ENCODE data around the gene NDUFS7. TPM values are rescaled to one million over a fixed set of nuclear protein-coding genes. Genes with fewer than 3 reads are reported as not detected.
A peak's percentile ranks its signal among the peaks of the same experiment; 100 is the strongest.

The NDUFS7 gene
- total RNA-seq, 1 experiment from 2014 or later = 83.4 TPM

- H3K4me3 ChIP-seq = no peak overlapping the region; the same call in 1 of the 2 replicates
- H3K4me1 ChIP-seq (replicated peaks) = peaks cover 35% of the 10 kb centered on the region
- peak overlapping the region; percentile 29 for H3K27ac ChIP-seq
- peaks cover 80% of the 10 kb centered on the region for H3K36me3 ChIP-seq
- H3K27me3 ChIP-seq (replicated peaks) = no peaks in the 10 kb centered on the region
- no peak for DNase-seq (ENCODE audit: low read depth in 1 of 2, low spot score in 2 of 2)
- H3K9me3 ChIP-seq (replicated peaks) = no peaks in the 10 kb centered on the region
Measured at GRCh38 chr19:1360126-1360817, 23.4 kb upstream of the NDUFS7 start.

- DNase-seq (ENCODE audit: low read depth in 1 of 2, low spot score in 2 of 2) = peak; percentile 82
- peak overlapping the region; percentile 3; the same call in 1 of the 2 replicates for H3K4me3 ChIP-seq
- no peaks in the 10 kb centered on the region for H3K9me3 ChIP-seq (replicated peaks)
- peaks cover 86% of the 10 kb centered on the region for H3K36me3 ChIP-seq
- H3K4me1 ChIP-seq (replicated peaks) = peaks cover 30% of the 10 kb centered on the region
- peak overlapping the region; percentile 29 for H3K27ac ChIP-seq
- no peaks in the 10 kb centered on the region for H3K27me3 ChIP-seq (replicated peaks)
Measured at GRCh38 chr19:1360818-1361461, 22.8 kb upstream of the NDUFS7 start.

DNA sequence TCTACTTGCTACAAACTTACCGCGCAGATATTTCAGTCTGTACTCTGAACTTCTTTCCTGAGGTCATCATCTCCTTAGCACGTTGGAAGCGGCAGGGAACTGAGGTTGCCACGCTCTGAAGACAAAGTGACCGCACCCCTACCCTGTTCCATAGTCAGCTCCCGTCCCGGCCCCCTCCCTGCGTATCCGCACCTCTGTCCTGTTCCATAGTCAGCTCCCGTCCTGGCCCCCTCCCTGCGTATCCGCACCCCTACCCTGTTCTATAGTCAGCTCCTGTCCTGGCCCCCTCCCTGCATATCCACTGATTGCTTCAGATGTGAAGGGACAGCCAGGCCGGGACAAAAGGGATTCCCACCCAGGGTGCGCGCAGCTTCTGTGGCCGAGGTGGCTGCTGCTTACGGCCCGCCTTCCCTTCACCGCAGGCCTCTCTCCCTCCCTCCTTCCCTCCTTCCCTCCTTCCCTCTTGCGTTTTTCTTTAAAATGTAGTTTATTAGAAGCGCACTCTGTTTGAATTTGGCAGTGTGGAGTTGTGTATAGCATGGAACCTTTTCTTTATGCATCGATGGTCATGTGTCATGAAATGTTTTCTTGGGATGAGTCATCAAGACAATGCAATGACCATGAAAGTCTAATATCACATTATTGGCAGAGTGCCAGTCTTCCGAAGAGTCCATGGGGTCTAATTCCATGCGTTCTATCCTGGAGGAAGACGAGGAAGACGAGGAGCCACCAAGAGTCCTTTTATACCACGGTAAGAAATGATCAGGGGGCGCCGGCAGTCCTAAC is 21.9 kb upstream of the NDUFS7 start:
- Histone ChIP-seq H3K9me3 (replicated peaks) (no peaks in the 10 kb centered on the region), H3K4me3 (no peak overlapping the region; the same call in 1 of the 2 replicates), H3K4me1 (replicated peaks) (peaks cover 27% of the 10 kb centered on the region), H3K27ac (peak overlapping the region; percentile 29), H3K27me3 (replicated peaks) (no peaks in the 10 kb centered on the region), H3K36me3 (peaks cover 90% of the 10 kb centered on the region)
- DNase-seq (ENCODE audit: low read depth in 1 of 2, low spot score in 2 of 2) = peak in 1 of 2 experiments; percentile 66

GRCh38 chr19:1362387-1363257 is 21.1 kb upstream of the NDUFS7 start:
- Histone ChIP-seq H3K36me3 (peaks cover 90% of the 10 kb centered on the region), H3K9me3 (replicated peaks) (no peaks in the 10 kb centered on the region), H3K27ac (peak overlapping the region; percentile 29), H3K4me1 (replicated peaks) (peaks cover 27% of the 10 kb centered on the region), H3K27me3 (replicated peaks) (no peaks in the 10 kb centered on the region), H3K4me3 (no peak overlapping the region)
- DNase-seq (ENCODE audit: low read depth in 1 of 2, low spot score in 2 of 2) = no peak

DNA sequence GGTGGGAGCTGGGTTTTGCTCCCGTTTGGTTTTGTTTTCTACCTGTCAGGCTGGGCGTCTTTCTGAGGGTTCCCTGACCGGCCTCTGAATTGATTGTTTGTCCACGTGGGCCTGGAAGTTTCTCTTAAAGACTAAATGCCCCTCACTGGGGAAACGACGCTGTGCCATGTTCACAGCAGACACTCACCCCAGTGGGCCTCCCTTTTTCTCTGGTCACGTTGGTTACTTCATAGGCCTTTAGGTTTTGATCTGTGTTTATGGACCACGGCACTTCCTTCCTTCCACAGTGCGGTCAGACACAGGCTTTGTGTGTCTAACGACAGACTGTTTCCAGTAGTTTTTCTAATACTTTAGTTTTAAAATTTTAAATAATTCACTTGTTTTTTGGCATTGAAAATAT is 20.1 kb upstream of the NDUFS7 start:
- Histone ChIP-seq H3K27me3 (replicated peaks) (no peaks in the 10 kb centered on the region), H3K4me3 (no peak overlapping the region), H3K4me1 (replicated peaks) (peaks cover 27% of the 10 kb centered on the region), H3K36me3 (peaks cover 88% of the 10 kb centered on the region), H3K27ac (no peak overlapping the region), H3K9me3 (replicated peaks) (no peaks in the 10 kb centered on the region)
- DNase-seq (ENCODE audit: low read depth in 1 of 2, low spot score in 2 of 2) = no peak

DNA sequence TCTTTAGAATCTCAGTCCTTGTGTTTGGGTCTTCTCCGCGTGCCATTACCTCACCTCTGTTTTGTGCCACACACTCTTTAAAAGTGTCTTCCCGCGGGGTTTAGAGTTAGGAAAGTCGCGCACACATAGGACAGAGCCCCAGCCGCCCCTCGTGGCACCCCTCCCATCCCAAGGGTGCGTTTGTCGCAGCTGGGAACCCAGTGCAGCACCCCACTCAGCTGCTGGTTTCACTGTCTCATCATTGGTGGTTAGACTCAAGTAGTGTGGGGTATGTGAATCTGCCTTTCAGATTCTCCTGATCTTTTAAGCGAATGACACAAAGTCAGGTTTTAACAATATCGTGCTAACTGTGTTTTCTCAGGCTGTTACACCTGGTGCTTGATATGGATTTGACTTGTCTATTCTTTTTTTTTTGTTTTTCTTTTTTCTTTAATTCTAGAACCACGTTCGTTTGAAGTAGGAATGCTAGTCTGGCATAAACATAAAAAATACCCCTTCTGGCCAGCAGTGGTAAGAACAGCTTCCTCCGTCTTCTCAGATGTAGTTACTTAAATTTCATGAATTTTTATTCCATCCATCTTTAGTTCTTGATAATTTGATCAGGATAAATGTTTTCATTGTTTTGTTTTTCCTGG is 19.5 kb upstream of the NDUFS7 start:
- Histone ChIP-seq H3K9me3 (replicated peaks) (no peaks in the 10 kb centered on the region), H3K27me3 (replicated peaks) (no peaks in the 10 kb centered on the region), H3K27ac (no peak overlapping the region), H3K4me1 (replicated peaks) (peaks cover 27% of the 10 kb centered on the region), H3K36me3 (peaks cover 85% of the 10 kb centered on the region), H3K4me3 (no peak overlapping the region)
- no peak for DNase-seq (ENCODE audit: low read depth in 1 of 2, low spot score in 2 of 2)

GRCh38 chr19:1365319-1366269 is 18.1 kb upstream of the NDUFS7 start:
- Histone ChIP-seq H3K4me3 (no peak overlapping the region), H3K36me3 (peaks cover 85% of the 10 kb centered on the region), H3K27ac (no peak overlapping the region), H3K9me3 (replicated peaks) (no peaks in the 10 kb centered on the region), H3K4me1 (replicated peaks) (peaks cover 20% of the 10 kb centered on the region), H3K27me3 (replicated peaks) (no peaks in the 10 kb centered on the region)
- no peak for DNase-seq (ENCODE audit: low read depth in 1 of 2, low spot score in 2 of 2)

- H3K27ac ChIP-seq = no peak overlapping the region
- peaks cover 90% of the 10 kb centered on the region for H3K36me3 ChIP-seq
- peaks cover 13% of the 10 kb centered on the region for H3K4me1 ChIP-seq (replicated peaks)
- DNase-seq (ENCODE audit: low read depth in 1 of 2, low spot score in 2 of 2) = no peak
- no peaks in the 10 kb centered on the region for H3K27me3 ChIP-seq (replicated peaks)
- H3K9me3 ChIP-seq (replicated peaks) = no peaks in the 10 kb centered on the region
- H3K4me3 ChIP-seq = no peak overlapping the region
Measured at GRCh38 chr19:1366296-1366695, 17.4 kb upstream of the NDUFS7 start.

- peaks cover 88% of the 10 kb centered on the region for H3K36me3 ChIP-seq
- no peaks in the 10 kb centered on the region for H3K27me3 ChIP-seq (replicated peaks)
- DNase-seq (ENCODE audit: low read depth in 1 of 2, low spot score in 2 of 2) = no peak
Measured at GRCh38 chr19:1366899-1367870, 16.5 kb upstream of the NDUFS7 start.

DNA sequence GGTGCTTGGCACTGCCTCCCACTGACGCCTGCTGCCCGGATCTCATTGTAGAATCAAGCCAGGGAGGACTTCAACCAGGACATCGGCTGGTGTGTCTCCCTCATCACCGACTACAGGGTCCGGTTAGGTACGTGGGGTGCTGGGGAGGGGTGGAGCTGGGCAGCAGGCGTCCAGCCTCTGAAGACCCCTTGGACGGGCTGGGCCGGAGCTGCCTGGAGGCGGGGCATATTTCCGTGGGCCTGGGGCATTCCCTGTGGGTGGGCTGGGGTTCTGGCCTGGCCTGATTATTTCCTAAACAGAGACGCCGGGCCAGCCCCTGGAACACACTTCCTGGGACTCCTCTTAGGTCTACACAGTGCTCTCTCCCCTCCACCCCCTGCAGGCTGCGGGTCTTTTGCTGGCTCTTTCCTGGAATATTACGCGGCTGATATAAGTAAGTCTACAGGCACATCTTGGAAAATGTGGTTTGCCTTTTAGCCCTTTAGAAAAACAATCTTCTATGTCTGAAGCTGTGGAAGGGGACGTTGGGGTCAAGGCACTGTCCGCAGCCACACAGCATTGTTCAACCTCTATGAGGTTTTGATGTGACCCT is 14.4 kb upstream of the NDUFS7 start:
- H3K4me3 ChIP-seq = no peak overlapping the region
- peaks cover 89% of the 10 kb centered on the region for H3K36me3 ChIP-seq
- H3K27me3 ChIP-seq (replicated peaks) = no peaks in the 10 kb centered on the region
- no peaks in the 10 kb centered on the region for H3K9me3 ChIP-seq (replicated peaks)
- no peak for DNase-seq (ENCODE audit: low read depth in 1 of 2, low spot score in 2 of 2)
- no peak overlapping the region for H3K27ac ChIP-seq
- H3K4me1 ChIP-seq (replicated peaks) = no peaks in the 10 kb centered on the region

More at GRCh38 chr19:1366899-1367870, 16.5 kb upstream of the NDUFS7 start:
- Histone ChIP-seq H3K4me1 (replicated peaks) (peaks cover 4% of the 10 kb centered on the region), H3K27ac (no peak overlapping the region), H3K4me3 (no peak overlapping the region), H3K9me3 (replicated peaks) (no peaks in the 10 kb centered on the region)
